Stimulated activated naive B cell treated with anti-CD40 and anti-IgM and Interleukin-4, amounts not matched to agents 10 μg/mL and 1 μg/mL and 100 μg/mL, for 72 hours (primary cell): Measurements from ENCODE around the gene FOXO6.

Experiments
- ATAC-seq, 2 donors: fragments of 150-1000 bp; cut with Tn5 transposase; replicated peaks; 2 replicates each; pipeline ENCODE4 v1.10.0; 2021; ENCODE audit warnings: moderate library complexity in 1 of 2
- DNase-seq: peaks from one replicate; pipeline ENCODE4 v3.0.0; 2021
- H3K27ac Mint-ChIP-seq: one replicate; pipeline ENCODE4 v1.8.0; 2022; ENCODE audit warnings: mild to moderate bottlenecking, mixed read lengths
- H3K27me3 Mint-ChIP-seq, 2 donors: one replicate each; pipeline ENCODE4 v1.8.0; 2022; ENCODE audit warnings: mixed read lengths in 2 of 2
- H3K36me3 Mint-ChIP-seq, 2 donors: one replicate each; pipeline ENCODE4 v1.8.0; 2022; ENCODE audit warnings: mixed read lengths in 2 of 2, mild to moderate bottlenecking in 1 of 2
- H3K4me1 Mint-ChIP-seq, 2 donors: one replicate each; pipeline ENCODE4 v1.8.0; 2022; ENCODE audit warnings: mixed read lengths in 2 of 2, mild to moderate bottlenecking in 1 of 2
- H3K4me3 Mint-ChIP-seq, 2 donors: one replicate each; pipeline ENCODE4 v1.8.0; 2022; ENCODE audit warnings: mild to moderate bottlenecking in 2 of 2, mixed read lengths in 2 of 2, moderate library complexity in 1 of 2
- H3K9me3 Mint-ChIP-seq, 2 donors: one replicate each; pipeline ENCODE4 v1.8.0; 2022; ENCODE audit warnings: mixed read lengths in 2 of 2, mild to moderate bottlenecking in 1 of 2

Gene FOXO6

GRCh38 chr1:41397020-41397419 is 35.8 kb downstream of the FOXO6 start:
- H3K9me3 Mint-ChIP-seq: peaks cover 5 to 10% of the 10 kb centered on the region in 2 donors
- ATAC-seq: no peak
- H3K27me3 Mint-ChIP-seq: peaks cover 25 to 26% of the 10 kb centered on the region in 2 donors
- H3K4me1 Mint-ChIP-seq: peaks cover 7 to 23% of the 10 kb centered on the region in 2 donors
- no peaks in the 10 kb centered on the region for H3K36me3 Mint-ChIP-seq
- DNase-seq: no peak
- no peak overlapping the region for H3K27ac Mint-ChIP-seq
- H3K4me3 Mint-ChIP-seq: no peak overlapping the region

DNA sequence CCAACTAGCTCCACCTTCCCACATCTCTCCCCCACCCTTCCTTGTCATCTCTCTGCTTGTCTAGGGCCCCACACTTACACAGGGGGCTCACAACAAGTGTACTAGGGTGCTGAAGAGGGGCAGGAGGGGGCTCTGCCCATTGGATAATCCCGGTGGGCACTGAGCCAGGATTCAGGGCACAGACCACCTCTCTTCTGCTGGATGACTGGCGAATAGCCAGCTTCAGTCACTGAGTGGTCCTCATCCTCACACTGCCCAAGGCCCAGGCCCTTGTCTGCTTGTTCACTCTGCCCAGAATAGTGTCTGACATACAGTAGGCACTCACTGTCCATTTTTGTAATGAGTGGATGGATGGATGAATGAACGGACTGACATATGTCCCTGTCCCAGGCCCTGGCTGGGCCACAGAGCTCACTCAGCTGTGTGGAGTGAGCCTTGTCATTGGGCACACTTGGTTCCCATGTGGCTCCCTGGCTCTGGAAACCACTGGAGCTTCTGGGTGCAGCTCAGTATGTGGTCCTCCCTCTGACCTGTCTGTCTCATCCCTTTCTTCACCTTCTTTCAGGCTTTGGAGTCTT is 36.6 kb downstream of the FOXO6 start:
- Mint-ChIP-seq H3K4me1 (peaks cover 7 to 23% of the 10 kb centered on the region in 2 donors), H3K27ac (no peak overlapping the region), H3K36me3 (no peaks in the 10 kb centered on the region), H3K9me3 (peaks cover 5 to 10% of the 10 kb centered on the region in 2 donors), H3K4me3 (no peak overlapping the region), H3K27me3 (peaks cover 25 to 26% of the 10 kb centered on the region in 2 donors)
- no peak for ATAC-seq
- DNase-seq: no peak

DNA sequence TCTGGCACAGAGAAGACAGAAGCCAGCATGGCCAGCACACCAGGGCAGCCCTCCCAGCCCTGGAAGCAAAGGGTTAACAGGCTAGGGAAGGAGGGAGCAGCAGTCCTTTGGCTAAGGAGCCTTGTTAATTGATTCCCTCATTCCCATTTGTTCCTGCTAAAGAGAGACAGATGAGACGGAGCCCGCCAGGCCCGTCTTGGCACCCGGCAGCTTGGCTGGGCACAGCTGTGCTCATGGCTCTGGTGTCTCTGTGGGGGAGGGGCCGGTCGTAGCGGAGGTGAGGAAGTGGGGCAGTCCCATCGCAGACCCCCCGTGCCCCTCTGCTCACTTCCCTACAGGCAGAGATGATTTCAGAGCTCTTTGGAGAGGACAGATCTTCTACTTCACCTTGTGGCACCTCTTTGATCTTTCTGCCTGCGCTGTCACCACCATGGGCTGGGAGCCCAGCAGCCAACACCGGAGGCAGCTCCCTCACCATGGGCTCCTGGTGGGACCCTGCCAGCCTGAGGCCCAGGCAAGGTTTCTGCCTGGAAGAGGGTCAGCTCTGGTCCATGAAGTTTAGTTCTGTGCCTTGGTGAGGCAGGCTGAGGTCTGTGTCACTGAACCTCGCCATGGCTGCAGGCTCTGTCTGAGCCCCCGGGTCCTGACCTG is 38.0 kb downstream of the FOXO6 start:
- DNase-seq: no peak
- H3K27ac Mint-ChIP-seq: no peak overlapping the region
- no peaks in the 10 kb centered on the region for H3K36me3 Mint-ChIP-seq
- no peak overlapping the region for H3K4me3 Mint-ChIP-seq
- H3K27me3 Mint-ChIP-seq: peaks cover 28 to 30% of the 10 kb centered on the region in 2 donors
- peaks cover 7 to 25% of the 10 kb centered on the region in 2 donors for H3K4me1 Mint-ChIP-seq
- peak in 1 of 2 donors; percentile 38 for ATAC-seq
- peaks cover 5 to 10% of the 10 kb centered on the region in 2 donors for H3K9me3 Mint-ChIP-seq

DNA sequence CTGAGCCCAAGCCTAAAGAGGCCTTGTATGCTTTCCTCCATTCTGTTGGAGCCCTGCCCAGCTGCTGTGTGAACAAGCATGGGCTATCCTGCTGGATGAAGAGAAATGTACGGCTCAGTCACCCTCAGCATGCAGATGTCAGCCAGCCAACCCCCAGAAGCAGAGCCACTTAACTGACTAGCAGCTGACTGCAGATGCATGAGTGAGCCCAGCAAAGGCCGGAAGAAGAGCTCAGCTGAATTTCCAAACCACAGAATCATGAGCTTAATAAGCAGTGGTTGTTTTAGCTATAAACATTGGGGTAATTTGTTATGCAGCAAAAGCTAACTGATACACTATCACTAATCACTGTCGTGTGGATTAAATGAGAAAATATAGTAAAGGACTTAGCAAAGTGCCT is 39.0 kb downstream of the FOXO6 start:
- ATAC-seq (peak in 1 of 2 donors; percentile 29), DNase-seq (no peak)
- Mint-ChIP-seq H3K4me1 (peaks cover 7 to 25% of the 10 kb centered on the region in 2 donors), H3K36me3 (no peaks in the 10 kb centered on the region), H3K4me3 (no peak overlapping the region), H3K27me3 (peaks cover 30% of the 10 kb centered on the region in 2 donors), H3K27ac (no peak overlapping the region), H3K9me3 (peaks cover 5 to 10% of the 10 kb centered on the region in 2 donors)

DNA sequence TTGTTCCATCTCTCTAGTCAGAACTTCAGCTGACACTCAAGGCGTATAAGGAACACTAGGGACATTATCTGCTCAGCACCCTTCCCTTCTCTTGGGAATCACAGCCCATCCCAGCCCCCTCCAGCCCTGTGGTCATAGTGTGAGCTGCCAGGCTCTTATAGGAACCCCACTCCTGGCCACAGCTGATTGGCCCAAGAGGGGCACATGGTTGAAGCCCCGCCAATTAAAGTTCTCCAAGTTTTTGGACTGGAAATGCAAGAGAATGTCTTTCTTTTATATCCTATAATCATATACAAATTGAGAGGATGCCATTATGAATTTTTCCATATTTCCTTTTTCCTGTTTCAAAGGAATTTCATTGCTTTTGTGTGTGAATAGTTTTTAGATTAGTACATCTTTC is 40.7 kb downstream of the FOXO6 start:
- Mint-ChIP-seq H3K27ac (no peak overlapping the region), H3K9me3 (peaks cover 5 to 10% of the 10 kb centered on the region in 2 donors), H3K27me3 (peaks cover 23 to 24% of the 10 kb centered on the region in 2 donors), H3K4me1 (peaks cover 2 to 24% of the 10 kb centered on the region in 2 donors), H3K36me3 (no peaks in the 10 kb centered on the region), H3K4me3 (no peak overlapping the region)
- ATAC-seq: no peak
- DNase-seq: no peak

GRCh38 chr1:41404308-41404761 is 43.1 kb downstream of the FOXO6 start:
- Mint-ChIP-seq H3K36me3 (no peaks in the 10 kb centered on the region), H3K4me1 (peaks cover 2 to 18% of the 10 kb centered on the region in 2 donors), H3K9me3 (peaks cover 5 to 10% of the 10 kb centered on the region in 2 donors), H3K27ac (no peak overlapping the region), H3K4me3 (no peak overlapping the region), H3K27me3 (peaks cover 34 to 40% of the 10 kb centered on the region in 2 donors)
- ATAC-seq (peak; percentile 60 to 61), DNase-seq (no peak)

DNA sequence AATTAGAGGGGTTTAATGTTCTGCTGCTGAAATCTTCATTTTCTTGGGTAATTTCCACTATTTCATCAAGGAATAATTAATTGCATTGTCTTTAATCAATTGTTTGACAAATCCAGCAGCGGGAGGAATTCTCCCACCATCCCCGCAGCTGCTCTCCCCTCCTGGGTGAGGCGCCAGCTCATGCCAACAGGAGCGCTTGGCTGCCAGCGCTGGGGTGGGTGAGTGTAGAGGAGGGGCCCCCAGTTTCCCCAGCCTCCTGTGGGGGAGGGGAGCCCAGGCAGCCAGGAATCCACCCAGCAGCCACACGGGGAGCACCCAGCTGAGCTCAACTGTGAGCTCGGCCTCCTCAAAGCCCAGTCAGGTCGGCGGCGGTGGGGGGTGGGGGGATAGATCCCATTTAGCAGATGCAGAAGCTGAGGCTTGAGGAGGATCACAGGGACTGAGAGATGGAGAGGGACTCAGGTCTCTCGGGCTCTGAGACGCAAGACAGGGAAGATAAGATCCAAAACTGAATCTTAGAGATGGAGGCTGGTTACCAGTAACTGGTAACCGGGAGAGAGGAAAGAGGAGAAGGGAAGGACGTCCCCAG is 46.5 kb downstream of the FOXO6 start:
- Mint-ChIP-seq H3K4me3 (no peak overlapping the region), H3K9me3 (no peaks in the 10 kb centered on the region), H3K4me1 (peaks cover 0 to 9% of the 10 kb centered on the region in 2 donors), H3K27ac (no peak overlapping the region), H3K27me3 (peaks cover 42 to 46% of the 10 kb centered on the region in 2 donors), H3K36me3 (no peaks in the 10 kb centered on the region)
- DNase-seq (no peak), ATAC-seq (no peak)

DNA sequence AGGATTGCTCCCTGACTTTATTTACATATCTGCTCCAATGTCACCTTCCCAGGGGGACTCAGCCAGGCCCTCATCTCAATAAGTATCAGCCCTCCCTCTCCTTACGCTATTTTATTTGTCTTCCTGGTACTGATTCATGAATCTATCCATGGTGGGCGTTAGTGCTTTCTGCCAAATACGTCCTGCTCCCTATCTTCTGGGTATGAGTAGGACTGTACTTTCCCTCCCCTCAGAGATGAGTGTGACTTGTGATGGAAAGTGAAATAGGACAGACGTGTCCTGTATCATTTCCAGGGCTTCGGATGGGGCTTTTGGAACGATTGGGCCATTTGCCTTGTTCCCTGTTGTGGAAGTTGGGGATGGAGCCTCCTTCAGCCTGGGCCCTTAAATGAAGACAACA is 47.5 kb downstream of the FOXO6 start:
- no peak overlapping the region for H3K4me3 Mint-ChIP-seq
- H3K4me1 Mint-ChIP-seq: peaks cover 0 to 9% of the 10 kb centered on the region in 2 donors
- H3K27me3 Mint-ChIP-seq: peaks cover 34 to 40% of the 10 kb centered on the region in 2 donors
- ATAC-seq (no peak), DNase-seq (no peak)
- no peaks in the 10 kb centered on the region for H3K36me3 Mint-ChIP-seq
- no peak overlapping the region for H3K27ac Mint-ChIP-seq
- no peaks in the 10 kb centered on the region for H3K9me3 Mint-ChIP-seq

DNA sequence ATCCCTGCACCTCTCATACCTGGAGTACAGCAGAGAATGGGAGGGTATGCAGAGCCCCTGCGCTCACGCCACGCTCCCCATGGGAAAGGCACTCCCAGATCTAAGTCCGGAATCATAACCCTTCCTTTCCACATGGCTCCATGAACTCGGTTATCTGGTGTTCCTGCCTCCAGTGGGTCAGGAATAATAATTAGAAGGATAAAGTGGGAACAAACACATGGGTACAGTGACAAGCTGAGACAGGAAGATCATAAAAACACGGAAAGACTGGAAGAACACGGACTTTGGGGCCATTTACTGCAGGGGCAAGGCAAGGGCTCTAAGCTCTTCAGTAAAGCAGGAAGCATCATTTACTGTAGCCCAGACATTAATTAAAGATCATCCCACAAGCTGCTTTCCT is 48.6 kb downstream of the FOXO6 start:
- H3K4me1 Mint-ChIP-seq: peaks cover 0 to 2% of the 10 kb centered on the region in 2 donors
- H3K4me3 Mint-ChIP-seq: no peak overlapping the region
- H3K9me3 Mint-ChIP-seq: no peaks in the 10 kb centered on the region
- ATAC-seq (no peak), DNase-seq (no peak)
- H3K27ac Mint-ChIP-seq: no peak overlapping the region
- H3K27me3 Mint-ChIP-seq: peaks cover 32 to 33% of the 10 kb centered on the region in 2 donors
- H3K36me3 Mint-ChIP-seq: no peaks in the 10 kb centered on the region

DNA sequence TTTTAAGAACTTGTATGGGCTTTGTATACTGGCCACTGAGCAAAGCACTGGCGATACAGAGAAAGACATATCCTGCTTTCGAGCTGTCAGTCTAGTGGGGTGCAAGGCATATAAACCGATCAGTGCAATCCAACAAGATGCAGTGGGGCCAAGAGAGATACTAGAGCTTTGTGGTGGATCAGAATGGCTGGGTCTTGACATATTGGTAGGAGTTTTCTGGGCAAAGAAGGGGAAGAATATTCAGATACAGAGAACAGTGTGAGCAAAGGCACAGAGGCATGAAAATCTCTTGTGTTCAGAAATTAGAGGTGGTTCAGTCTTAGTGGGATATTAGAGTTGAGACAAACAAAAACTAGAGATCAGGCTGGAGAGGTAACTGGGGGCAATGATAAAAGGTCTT is 49.2 kb downstream of the FOXO6 start:
- no peak overlapping the region for H3K27ac Mint-ChIP-seq
- no peaks in the 10 kb centered on the region for H3K4me1 Mint-ChIP-seq
- ATAC-seq (no peak), DNase-seq (no peak)
- H3K9me3 Mint-ChIP-seq: no peaks in the 10 kb centered on the region
- no peak overlapping the region for H3K4me3 Mint-ChIP-seq
- H3K27me3 Mint-ChIP-seq: peaks cover 25 to 26% of the 10 kb centered on the region in 2 donors
- H3K36me3 Mint-ChIP-seq: no peaks in the 10 kb centered on the region

GRCh38 chr1:41411229-41411628 is 50.0 kb downstream of the FOXO6 start:
- Mint-ChIP-seq H3K4me3 (no peak overlapping the region), H3K27me3 (peaks cover 21 to 23% of the 10 kb centered on the region in 2 donors), H3K36me3 (no peaks in the 10 kb centered on the region), H3K9me3 (no peaks in the 10 kb centered on the region), H3K27ac (no peak overlapping the region), H3K4me1 (no peaks in the 10 kb centered on the region)
- DNase-seq (no peak), ATAC-seq (no peak)

DNA sequence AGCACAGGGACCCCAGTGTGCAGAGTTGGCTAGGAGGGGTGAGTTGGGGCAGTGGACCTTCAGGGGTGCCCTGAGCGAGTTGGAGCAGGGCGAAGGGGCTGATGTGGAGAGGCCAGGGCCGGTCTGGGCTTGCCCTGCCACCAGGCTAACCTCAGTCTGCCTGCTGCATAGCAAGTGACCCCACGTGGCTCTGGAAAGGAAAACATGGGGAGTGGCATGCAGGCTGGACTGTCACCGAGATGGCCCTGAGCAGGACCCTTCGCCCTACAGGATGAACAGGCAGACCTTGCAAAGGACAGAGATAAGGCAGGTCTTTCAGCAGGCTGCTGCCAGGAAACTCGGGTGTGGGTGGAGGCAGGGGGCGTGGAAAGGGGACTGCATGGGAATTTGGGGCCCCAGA is 51.5 kb downstream of the FOXO6 start:
- no peak for ATAC-seq
- Mint-ChIP-seq H3K27ac (no peak overlapping the region), H3K4me3 (no peak overlapping the region), H3K4me1 (no peaks in the 10 kb centered on the region), H3K36me3 (no peaks in the 10 kb centered on the region), H3K27me3 (peaks cover 27 to 34% of the 10 kb centered on the region in 2 donors), H3K9me3 (no peaks in the 10 kb centered on the region)
- no peak for DNase-seq

DNA sequence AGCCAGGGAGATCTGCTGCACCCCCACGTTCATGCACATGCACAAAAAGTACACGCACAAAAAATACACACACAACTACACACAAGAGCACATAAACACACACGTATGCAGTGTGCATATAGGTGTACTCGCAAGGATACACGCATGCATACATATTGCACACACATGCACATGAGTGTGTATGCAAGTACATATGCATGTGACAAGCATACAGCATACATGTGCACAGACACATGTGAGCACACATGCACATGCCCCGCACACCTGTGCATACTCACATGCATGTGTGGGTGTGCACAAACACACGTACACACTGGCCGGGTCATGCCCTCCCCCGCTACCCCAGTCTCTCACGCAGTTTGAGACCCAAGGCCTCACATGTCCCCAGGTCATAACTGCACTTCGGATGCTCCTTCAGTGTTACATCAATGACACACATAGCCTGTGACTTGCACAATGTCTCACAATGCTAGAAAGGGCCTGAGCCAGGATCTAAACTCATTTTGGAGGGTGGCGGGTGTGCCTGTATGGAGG is 52.6 kb downstream of the FOXO6 start:
- no peaks in the 10 kb centered on the region for H3K36me3 Mint-ChIP-seq
- no peak overlapping the region for H3K4me3 Mint-ChIP-seq
- ATAC-seq (no peak), DNase-seq (no peak)
- no peaks in the 10 kb centered on the region for H3K9me3 Mint-ChIP-seq
- peaks cover 21 to 33% of the 10 kb centered on the region in 2 donors for H3K27me3 Mint-ChIP-seq
- no peaks in the 10 kb centered on the region for H3K4me1 Mint-ChIP-seq
- H3K27ac Mint-ChIP-seq: no peak overlapping the region

DNA sequence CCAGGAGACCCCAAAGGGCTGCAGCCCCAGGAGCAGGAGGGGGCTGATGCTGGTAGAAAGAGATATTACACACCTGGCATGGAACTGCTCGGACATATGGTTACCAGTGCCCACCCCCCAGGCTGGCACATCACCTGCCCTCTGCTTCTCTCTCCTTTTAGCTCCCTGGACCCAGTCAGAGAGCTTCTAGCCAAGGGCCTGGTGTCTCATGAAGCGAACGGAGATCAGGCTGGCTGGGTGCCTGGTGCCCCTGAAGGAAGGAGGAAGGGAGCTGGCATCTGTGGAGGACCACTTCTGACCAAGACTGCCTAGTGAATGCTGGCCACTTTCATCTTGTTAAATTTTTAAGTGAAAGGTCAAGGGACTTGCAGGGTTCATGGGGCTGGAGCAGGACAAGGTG is 53.1 kb downstream of the FOXO6 start:
- no peaks in the 10 kb centered on the region for H3K9me3 Mint-ChIP-seq
- no peak for DNase-seq
- ATAC-seq: no peak
- no peaks in the 10 kb centered on the region for H3K36me3 Mint-ChIP-seq
- peaks cover 19 to 29% of the 10 kb centered on the region in 2 donors for H3K27me3 Mint-ChIP-seq
- H3K27ac Mint-ChIP-seq: no peak overlapping the region
- no peaks in the 10 kb centered on the region for H3K4me1 Mint-ChIP-seq
- no peak overlapping the region for H3K4me3 Mint-ChIP-seq
